HepG2 (cell line): Measurements from ENCODE around the gene PCDHGA1. TPM values are rescaled to one million over a fixed set of nuclear protein-coding genes. Genes with fewer than 3 reads are reported as not detected.

Source experiments
- ATAC-seq: fragments of 200-7000 bp; cut with Tn5 transposase; 3 replicates; pipeline ENCODE4 v1.9.1; 2020; ENCODE audit warnings: mild to moderate bottlenecking, moderate library complexity
- BruUV-seq: library from RNA; stranded (reverse); fragments of 400-500 nt; replicated peaks from 2 replicates; lab custom pipeline; 2021; lab: Mats Ljungman, UMichigan
- CTCF ChIA-PET: fragments of 300-600 bp; formaldehyde crosslinking; extraction: SDS; loops from one replicate; lab custom pipeline; 2021; ENCODE audit warnings: low total read pairs, inconsistent platforms, low intra/inter-chr PET ratio; lab: Yijun Ruan, JAX
- POLR2A ChIA-PET: fragments of 350-600 bp; sonication (Branson Sonifier 250); formaldehyde crosslinking; loops from one replicate; lab custom pipeline; 2020; ENCODE audit warnings: antibody characterized with exemption, inconsistent platforms; lab: Yijun Ruan, JAX
- DNase-seq: peaks from one replicate; pipeline ENCODE4 v3.0.0-alpha.2; 2015; ENCODE audit warnings: low spot score
- FAIRE-seq: peaks from 3 replicates; lab custom pipeline; 2011; peaks lifted over from hg19 to GRCh38; lab: Jason Lieb, UNC
- H2AFZ ChIP-seq: one replicate; pipeline ENCODE4 v1.6.1; 2011; ENCODE audit warnings: low read length, inconsistent platforms
- H3K27ac ChIP-seq: fragments of 300-600 bp; 3 replicates; pipeline ENCODE4 v1.8.0; 2011; ENCODE audit warnings: mixed run types, mild to moderate bottlenecking, mixed read lengths, low read length, inconsistent platforms; ENCODE audit not compliant: insufficient read depth; ENCODE audit errors: extremely low read length
- H3K27me3 ChIP-seq, 2 experiments: fragments of 200-600 bp in 1 of 2; 2 replicates in 1 of 2; 3 replicates in 1 of 2; pipeline versions ENCODE4 v1.6.0 to v1.8.0; 2011; ENCODE audit warnings: low read length in 2 of 2, mild to moderate bottlenecking in 2 of 2, moderate library complexity in 2 of 2, inconsistent platforms in 1 of 2; ENCODE audit not compliant: insufficient read depth in 2 of 2, control insufficient read depth in 1 of 2
- H3K36me3 ChIP-seq, 2 experiments: fragments of 200-600 bp in 1 of 2; replicated peaks in 1 of 2; 2 replicates in 1 of 2; 3 replicates in 1 of 2; pipeline versions ENCODE4 v1.5.1 to v1.8.0; 2011; ENCODE audit warnings: low read length in 2 of 2, inconsistent platforms in 1 of 2; ENCODE audit not compliant: insufficient read depth in 2 of 2, control insufficient read depth in 1 of 2
- H3K4me1 ChIP-seq: 2 replicates; pipeline ENCODE4 v1.5.1; 2012; ENCODE audit warnings: low read length, inconsistent platforms; ENCODE audit not compliant: insufficient read depth
- H3K4me2 ChIP-seq: 2 replicates; pipeline ENCODE4 v1.6.0; 2011; ENCODE audit warnings: low read depth, low read length, inconsistent platforms
- H3K4me3 ChIP-seq, 3 experiments: fragments of 200-600 bp in 1 of 3; sonication (generic), shearing (Covaris generic) in 1 of 3; replicated peaks in 1 of 3; 2 replicates each; pipeline ENCODE4 v1.5.1; 2011 to 2016; ENCODE audit warnings: low read length in 3 of 3, inconsistent platforms in 2 of 3, low read depth in 2 of 3, mild to moderate bottlenecking in 2 of 3, control low read depth in 1 of 3, mixed read lengths in 1 of 3; ENCODE audit not compliant: insufficient read depth in 1 of 3
- H3K79me2 ChIP-seq: one replicate; pipeline ENCODE4 v1.6.1; 2011; ENCODE audit warnings: low read length, inconsistent platforms; ENCODE audit not compliant: insufficient read depth
- H3K9ac ChIP-seq: 2 replicates; pipeline ENCODE4 v1.6.0; 2011; ENCODE audit warnings: mild to moderate bottlenecking, low read depth, low read length, inconsistent platforms; ENCODE audit not compliant: insufficient read depth
- H3K9me3 ChIP-seq: 2 replicates; pipeline ENCODE4 v1.5.1; 2012; ENCODE audit warnings: mild to moderate bottlenecking, low read length
- H4K20me1 ChIP-seq: 2 replicates; pipeline ENCODE4 v1.6.0; 2011; ENCODE audit warnings: inconsistent platforms, mild to moderate bottlenecking, low read length, moderate library complexity; ENCODE audit not compliant: insufficient read depth
- AGO2 ChIP-seq: fragments of 200-400 bp; formaldehyde crosslinking; optimal IDR thresholded peaks from 2 replicates; pipeline ENCODE3; 2017; ENCODE audit warnings: mild to moderate bottlenecking, low read depth, low read length, moderate library complexity
- BHLHE40 ChIP-seq: IDR thresholded peaks from 2 replicates; pipeline ENCODE4 v1.6.1; 2011; ENCODE audit warnings: low read length, improper control_type of control experiment
- MEIS2 ChIP-seq: sonication (generic); formaldehyde crosslinking; IDR thresholded peaks from 2 replicates; pipeline ENCODE4 v1.9.0; 2021; ENCODE audit warnings: mild to moderate bottlenecking, missing genetic modification reagents
- MYPOP ChIP-seq: sonication (generic); formaldehyde crosslinking; IDR thresholded peaks from 2 replicates; pipeline ENCODE4 v1.8.1; 2023; ENCODE audit warnings: mild to moderate bottlenecking, moderate library complexity, missing genetic modification reagents
- NBN ChIP-seq: fragments of 450-650 bp; conservative IDR thresholded peaks from 2 replicates; pipeline ENCODE4 v1.6.1; 2017
- NCOA2 ChIP-seq: sonication (generic); formaldehyde crosslinking; IDR thresholded peaks from 2 replicates; pipeline ENCODE4 v1.8.0; 2022; ENCODE audit warnings: inconsistent platforms
- PREB ChIP-seq: sonication (generic); formaldehyde crosslinking; IDR thresholded peaks from 2 replicates; pipeline ENCODE4 v1.4.0; 2020; ENCODE audit warnings: missing genetic modification reagents
- SATB2 ChIP-seq: sonication (generic); formaldehyde crosslinking; IDR thresholded peaks from 2 replicates; pipeline ENCODE4 v1.5.0; 2020; ENCODE audit warnings: missing genetic modification reagents
- SYNCRIP ChIP-seq: fragments of 200-400 bp; formaldehyde crosslinking; IDR thresholded peaks from 2 replicates; pipeline ENCODE4 v1.6.1; 2018; ENCODE audit warnings: mild to moderate bottlenecking, low read depth, low read length; ENCODE audit not compliant: insufficient read depth
- ZNF260 ChIP-seq: sonication (generic); formaldehyde crosslinking; IDR thresholded peaks from 2 replicates; pipeline ENCODE4 v1.4.0; 2020; ENCODE audit warnings: missing genetic modification reagents, low read depth, mild to moderate bottlenecking, borderline replicate concordance
- ZNF329 ChIP-seq: sonication (generic); formaldehyde crosslinking; IDR thresholded peaks from 2 replicates; pipeline ENCODE4 v1.9.0; 2021; ENCODE audit warnings: low read depth, mild to moderate bottlenecking, missing genetic modification reagents
- ZNF34 ChIP-seq: sonication (generic); formaldehyde crosslinking; IDR thresholded peaks from 2 replicates; pipeline ENCODE4 v1.4.0; 2020; ENCODE audit warnings: mild to moderate bottlenecking, missing genetic modification reagents, borderline replicate concordance
- ZNF354B ChIP-seq: sonication (generic); formaldehyde crosslinking; IDR thresholded peaks from 2 replicates; pipeline ENCODE4 v1.8.0; 2022; ENCODE audit warnings: mild to moderate bottlenecking, missing genetic modification reagents
- ZNF781 ChIP-seq: sonication (generic); formaldehyde crosslinking; IDR thresholded peaks from 2 replicates; pipeline ENCODE4 v1.5.1; 2020; ENCODE audit warnings: borderline replicate concordance, mild to moderate bottlenecking, missing genetic modification reagents; ENCODE audit errors: not compliant biosample characterization
- WGBS: methylation state at CpG from one replicate; pipeline ENCODE4 v1.1.6; 2017; ENCODE audit warnings: low lambda C conversion rate; 5-methylcytosine and 5-hydroxymethylcytosine counted together
- in situ Hi-C: cut with HindIII; loops from 2 replicates; pipeline ENCODE4 v1.10.0; 2017; ENCODE audit warnings: low pct_unique_long_range_greater_than_20kb; ENCODE audit not compliant: extremely low pct_ligation_motif_present
- intact Hi-C: fragments of 100-400 bp; cut with micrococcal nuclease; formaldehyde crosslinking; loops from one replicate; pipeline ENCODE4 v1.10.0; 2022; ENCODE audit not compliant: unreplicated experiment
- polyA plus RNA-seq, 8 experiments: library from polyadenylated mRNA; depleted of rRNA in 3 of 8; stranded (reverse) in 7 of 8; unstranded in 1 of 8; fragments of >200 nt; fragmentation: Illumina TruSeq in 4 of 8; extraction: Trizol in 4 of 8; gene quantifications; 2 replicates each; pipeline versions ENCODE4 v1.2.1 to v1.2.3, GENCODE V29; 2011 to 2016; ENCODE audit warnings: low read depth in 4 of 8, missing spikeins in 1 of 8, mixed read lengths in 1 of 8; ENCODE audit not compliant: insufficient read depth in 1 of 8
- total RNA-seq, 5 experiments: library from RNA; depleted of rRNA; stranded (reverse); fragments of >200 nt; fragmentation: Illumina TruSeq; extraction: Trizol; gene quantifications; 2 replicates each; pipeline ENCODE4 v1.2.3, GENCODE V29; 2016; ENCODE audit warnings: low read depth in 1 of 5
- TF ChIP-seq, protein P1 (sequence below): sonication (generic); formaldehyde crosslinking; IDR thresholded peaks from 2 replicates; pipeline ENCODE4 v1.8.1; 2022; ENCODE audit warnings: mild to moderate bottlenecking, missing genetic modification reagents
- TF ChIP-seq, protein P2 (sequence below): sonication (generic); formaldehyde crosslinking; IDR thresholded peaks from 2 replicates; pipeline ENCODE4 v1.4.0; 2020; ENCODE audit warnings: missing genetic modification reagents, borderline replicate concordance
- TF ChIP-seq, protein P3 (sequence below): sonication (generic); formaldehyde crosslinking; IDR thresholded peaks from 2 replicates; pipeline ENCODE4 v1.4.0; 2020; ENCODE audit warnings: missing genetic modification reagents

The PCDHGA1 gene
- total and polyA plus RNA-seq, 2 of the 13 experiments (the other 11 are each of a cell fraction or from before 2014, with no cell fraction given): 0.31 to 0.40 TPM

DNA sequence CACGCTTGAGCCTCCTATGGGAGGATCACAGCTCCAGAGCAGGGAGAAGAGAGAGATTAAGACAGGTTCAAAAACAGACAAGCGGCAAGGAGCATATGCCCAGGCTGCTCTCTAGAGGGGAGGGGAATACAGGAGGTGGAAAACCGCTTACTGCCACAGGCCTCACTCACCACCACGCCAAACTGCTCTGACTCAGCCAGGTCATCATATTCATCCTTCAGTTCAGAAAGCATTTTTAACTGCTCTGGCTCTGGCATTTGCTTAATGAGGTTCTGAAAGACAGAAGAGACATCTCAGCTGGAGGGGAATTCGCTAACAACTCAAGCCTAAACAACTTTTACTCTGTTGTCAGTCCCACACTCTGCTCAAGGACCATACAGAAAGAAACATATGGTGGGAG lies 198.7 kb downstream of the PCDHGA1 start (continued):
- TF ChIP-seq, protein P1, sequence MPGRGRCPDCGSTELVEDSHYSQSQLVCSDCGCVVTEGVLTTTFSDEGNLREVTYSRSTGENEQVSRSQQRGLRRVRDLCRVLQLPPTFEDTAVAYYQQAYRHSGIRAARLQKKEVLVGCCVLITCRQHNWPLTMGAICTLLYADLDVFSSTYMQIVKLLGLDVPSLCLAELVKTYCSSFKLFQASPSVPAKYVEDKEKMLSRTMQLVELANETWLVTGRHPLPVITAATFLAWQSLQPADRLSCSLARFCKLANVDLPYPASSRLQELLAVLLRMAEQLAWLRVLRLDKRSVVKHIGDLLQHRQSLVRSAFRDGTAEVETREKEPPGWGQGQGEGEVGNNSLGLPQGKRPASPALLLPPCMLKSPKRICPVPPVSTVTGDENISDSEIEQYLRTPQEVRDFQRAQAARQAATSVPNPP (CRISPR knock-in tag): no peak

DNA sequence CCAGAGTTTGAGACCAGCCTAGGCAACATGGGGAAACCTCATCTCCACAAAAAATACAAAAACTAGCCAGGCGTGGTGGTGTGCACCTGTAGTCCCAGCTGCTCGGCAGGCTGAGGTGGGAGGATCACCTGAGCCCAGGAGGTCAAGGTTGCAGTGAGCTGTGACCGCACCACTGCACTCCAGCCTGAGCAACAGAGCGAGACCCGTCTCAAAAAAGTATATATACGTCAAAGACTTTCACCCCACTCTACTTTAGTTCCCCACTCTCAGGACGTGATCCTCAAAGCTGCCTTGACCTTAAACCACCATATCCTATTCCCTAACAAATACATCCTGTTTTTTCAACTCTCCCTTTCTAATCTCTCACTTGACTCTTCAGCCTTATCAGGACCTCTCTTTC lies 199.6 kb downstream of the PCDHGA1 start:
- no peaks in the 10 kb centered on the region for H3K79me2 ChIP-seq
- intact Hi-C loops (loop anchor here (10.0 kb wide), 1 partner anchor 175 kb away; the partner anchor contains the start of genes PCDHGA4, PCDHGB1 and PCDHGB2), in situ Hi-C loops (loop anchor here (10.0 kb wide), 1 partner anchor 175 kb away; the partner anchor contains the start of genes PCDHGA4, PCDHGB1 and PCDHGB2)
- CTCF ChIA-PET: no interaction called here
- no peak overlapping the region for H3K27ac ChIP-seq
- no peak for TF ChIP-seq MEIS2 (CRISPR knock-in tag)
- no peak for TF ChIP-seq SYNCRIP
- TF ChIP-seq, protein P2, sequence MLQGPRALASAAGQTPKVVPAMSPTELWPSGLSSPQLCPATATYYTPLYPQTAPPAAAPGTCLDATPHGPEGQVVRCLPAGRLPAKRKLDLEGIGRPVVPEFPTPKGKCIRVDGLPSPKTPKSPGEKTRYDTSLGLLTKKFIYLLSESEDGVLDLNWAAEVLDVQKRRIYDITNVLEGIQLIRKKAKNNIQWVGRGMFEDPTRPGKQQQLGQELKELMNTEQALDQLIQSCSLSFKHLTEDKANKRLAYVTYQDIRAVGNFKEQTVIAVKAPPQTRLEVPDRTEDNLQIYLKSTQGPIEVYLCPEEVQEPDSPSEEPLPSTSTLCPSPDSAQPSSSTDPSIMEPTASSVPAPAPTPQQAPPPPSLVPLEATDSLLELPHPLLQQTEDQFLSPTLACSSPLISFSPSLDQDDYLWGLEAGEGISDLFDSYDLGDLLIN (CRISPR knock-in tag): no peak
- no peak for TF ChIP-seq SATB2 (CRISPR knock-in tag)
- TF ChIP-seq NCOA2 (CRISPR knock-in tag): no peak
- TF ChIP-seq ZNF781: no peak
- no peak for TF ChIP-seq ZNF260 (CRISPR knock-in tag)
- no peak for TF ChIP-seq BHLHE40
- no peak for TF ChIP-seq PREB (CRISPR knock-in tag)
- TF ChIP-seq AGO2: no peak
- TF ChIP-seq ZNF34 (CRISPR knock-in tag): no peak
- TF ChIP-seq, protein P3, sequence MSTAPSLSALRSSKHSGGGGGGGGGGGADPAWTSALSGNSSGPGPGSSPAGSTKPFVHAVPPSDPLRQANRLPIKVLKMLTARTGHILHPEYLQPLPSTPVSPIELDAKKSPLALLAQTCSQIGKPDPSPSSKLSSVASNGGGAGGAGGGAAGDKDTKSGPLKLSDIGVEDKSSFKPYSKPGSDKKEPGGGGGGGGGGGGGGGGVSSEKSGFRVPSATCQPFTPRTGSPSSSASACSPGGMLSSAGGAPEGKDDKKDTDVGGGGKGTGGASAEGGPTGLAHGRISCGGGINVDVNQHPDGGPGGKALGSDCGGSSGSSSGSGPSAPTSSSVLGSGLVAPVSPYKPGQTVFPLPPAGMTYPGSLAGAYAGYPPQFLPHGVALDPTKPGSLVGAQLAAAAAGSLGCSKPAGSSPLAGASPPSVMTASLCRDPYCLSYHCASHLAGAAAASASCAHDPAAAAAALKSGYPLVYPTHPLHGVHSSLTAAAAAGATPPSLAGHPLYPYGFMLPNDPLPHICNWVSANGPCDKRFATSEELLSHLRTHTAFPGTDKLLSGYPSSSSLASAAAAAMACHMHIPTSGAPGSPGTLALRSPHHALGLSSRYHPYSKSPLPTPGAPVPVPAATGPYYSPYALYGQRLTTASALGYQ (CRISPR knock-in tag): no peak
- no peak for TF ChIP-seq NBN
- no peak for TF ChIP-seq ZNF329 (CRISPR knock-in tag)
- no peak for TF ChIP-seq ZNF354B
- no peak for TF ChIP-seq MYPOP (CRISPR knock-in tag)
- TSS peak; percentile 26 for BruUV-seq
- H3K27me3 ChIP-seq: no peaks in the 10 kb centered on the region
- ATAC-seq: no peak
- POLR2A ChIA-PET: no interaction called here
- no peak overlapping the region for H3K9ac ChIP-seq
- H3K9me3 ChIP-seq: no peaks in the 10 kb centered on the region
- peaks cover 39% of the 10 kb centered on the region for H3K4me1 ChIP-seq
- H4K20me1 ChIP-seq: no peaks in the 10 kb centered on the region
- 94% methylated on average over 6 of the region's 7 CpGs for WGBS
- peaks cover 34 to 73% of the 10 kb centered on the region in 2 experiments for H3K36me3 ChIP-seq
- no peak for FAIRE-seq
- H3K4me3 ChIP-seq: no peak overlapping the region
- DNase-seq: no peak
- H2AFZ ChIP-seq: no peak overlapping the region
- H3K4me2 ChIP-seq: no peak overlapping the region
